ENCODE results near the gene ZBED2. TPM values are rescaled to one million over a fixed set of nuclear protein-coding genes. Genes with fewer than 3 reads are reported as not detected.

Gene ZBED2
- total RNA-seq, 1 experiment from 2014 or later: 0.69 TPM

- Histone ChIP-seq H3F3A (ENCODE audit: low read length, unreplicated experiment) (no peaks in the 10 kb centered on the region), H3K4me3 (ENCODE audit: low read length) (peak overlapping the region; percentile 28), H3K4me2 (ENCODE audit: low read length) (peak overlapping the region; percentile 71), H3K27me3 (ENCODE audit: low read length) (no peaks in the 10 kb centered on the region), H2AFZ (ENCODE audit: low read length) (no peak overlapping the region), H3K9ac (ENCODE audit: low read length) (no peak overlapping the region), H3K79me2 (ENCODE audit: low read length) (no peaks in the 10 kb centered on the region), H3K4me1 (ENCODE audit: insufficient read depth, low read length) (peaks cover 24% of the 10 kb centered on the region), H3K9me3 (ENCODE audit: low read length) (no peaks in the 10 kb centered on the region), H3K27ac (ENCODE audit: low read length) (peak overlapping the region; percentile 65), H3K36me3 (ENCODE audit: low read depth, low read length) (no peaks in the 10 kb centered on the region), H3K9me2 (replicated peaks; ENCODE audit: low read length) (no peaks in the 10 kb centered on the region), H4K20me1 (ENCODE audit: low read length) (no peaks in the 10 kb centered on the region)
- ATAC-seq: peak; percentile 97
- ChIA-PET CTCF (no interaction called here), POLR2A (ENCODE audit: unreplicated experiment) (no interaction called here)
- DNase-seq: peak; percentile 88
- intact Hi-C loops (cut with micrococcal nuclease): no loop called here
- TF ChIP-seq EZH2phosphoT487 (IDR thresholded peaks at IDR 0.05; ENCODE audit: borderline replicate concordance, low read length) (no peak), EZH2 (IDR thresholded peaks at IDR 0.05; ENCODE audit: low read length, unreplicated experiment) (no peak), CTCF (conservative IDR thresholded peaks at IDR 0.05; ENCODE audit: low read depth, low read length) (no peak)
- no TSS peak for BruUV-seq (replicated peaks)
These were observed 46.4 kb downstream of the ZBED2 start for GRCh38 chr3:111548756-111549155.

GRCh38 chr3:111548092-111548491, 47.1 kb downstream of the ZBED2 start:
- DNase-seq (peak; percentile 23), ATAC-seq (peak; percentile 58)
- no peak overlapping the region for H3K9ac ChIP-seq (ENCODE audit: low read length)
- POLR2A ChIA-PET (ENCODE audit: unreplicated experiment): no interaction called here
- no peaks in the 10 kb centered on the region for H3F3A ChIP-seq (ENCODE audit: low read length, unreplicated experiment)
- H3K9me2 ChIP-seq (replicated peaks; ENCODE audit: low read length): no peaks in the 10 kb centered on the region
- peaks cover 24% of the 10 kb centered on the region for H3K4me1 ChIP-seq (ENCODE audit: insufficient read depth, low read length)
- no TSS peak for BruUV-seq (replicated peaks)
- no peaks in the 10 kb centered on the region for H3K9me3 ChIP-seq (ENCODE audit: low read length)
- no peaks in the 10 kb centered on the region for H4K20me1 ChIP-seq (ENCODE audit: low read length)
- intact Hi-C loops (cut with micrococcal nuclease): no loop called here
- H3K79me2 ChIP-seq (ENCODE audit: low read length): no peaks in the 10 kb centered on the region
- 0 out of 2 replicates have a peak overlapping the region, but pooled peaks have one; percentile 2 for H3K4me3 ChIP-seq (ENCODE audit: low read length)
- TF ChIP-seq EZH2phosphoT487 (IDR thresholded peaks at IDR 0.05; ENCODE audit: borderline replicate concordance, low read length): no peak
- no peak for TF ChIP-seq EZH2 (IDR thresholded peaks at IDR 0.05; ENCODE audit: low read length, unreplicated experiment)
- no peak for TF ChIP-seq CTCF (conservative IDR thresholded peaks at IDR 0.05; ENCODE audit: low read depth, low read length)
- CTCF ChIA-PET: no interaction called here
- H3K36me3 ChIP-seq (ENCODE audit: low read depth, low read length): no peaks in the 10 kb centered on the region
- no peaks in the 10 kb centered on the region for H3K27me3 ChIP-seq (ENCODE audit: low read length)
- peak overlapping the region; percentile 65 for H3K27ac ChIP-seq (ENCODE audit: low read length)
- H2AFZ ChIP-seq (ENCODE audit: low read length): peak overlapping the region; percentile 34; the same call in 1 of the 2 replicates
- peak overlapping the region; percentile 71 for H3K4me2 ChIP-seq (ENCODE audit: low read length)

GRCh38 chr3:111547631-111548030, 47.5 kb downstream of the ZBED2 start:
- CTCF ChIA-PET: no interaction called here
- no peak overlapping the region for H3K9ac ChIP-seq (ENCODE audit: low read length)
- no peaks in the 10 kb centered on the region for H4K20me1 ChIP-seq (ENCODE audit: low read length)
- DNase-seq: no peak
- H3K27me3 ChIP-seq (ENCODE audit: low read length): no peaks in the 10 kb centered on the region
- POLR2A ChIA-PET (ENCODE audit: unreplicated experiment): no interaction called here
- intact Hi-C loops (cut with micrococcal nuclease): no loop called here
- TF ChIP-seq EZH2 (IDR thresholded peaks at IDR 0.05; ENCODE audit: low read length, unreplicated experiment) (no peak), EZH2phosphoT487 (IDR thresholded peaks at IDR 0.05; ENCODE audit: borderline replicate concordance, low read length) (no peak), CTCF (conservative IDR thresholded peaks at IDR 0.05; ENCODE audit: low read depth, low read length) (no peak)
- H3F3A ChIP-seq (ENCODE audit: low read length, unreplicated experiment): no peaks in the 10 kb centered on the region
- H3K4me1 ChIP-seq (ENCODE audit: insufficient read depth, low read length): peaks cover 24% of the 10 kb centered on the region
- H3K9me2 ChIP-seq (replicated peaks; ENCODE audit: low read length): no peaks in the 10 kb centered on the region
- peak overlapping the region; percentile 65; the same call in 1 of the 2 replicates for H3K27ac ChIP-seq (ENCODE audit: low read length)
- ATAC-seq: no peak
- H3K36me3 ChIP-seq (ENCODE audit: low read depth, low read length): no peaks in the 10 kb centered on the region
- no peak overlapping the region for H3K4me3 ChIP-seq (ENCODE audit: low read length)
- no peak overlapping the region for H3K4me2 ChIP-seq (ENCODE audit: low read length)
- no peaks in the 10 kb centered on the region for H3K9me3 ChIP-seq (ENCODE audit: low read length)
- peak overlapping the region; percentile 34; the same call in 1 of the 2 replicates for H2AFZ ChIP-seq (ENCODE audit: low read length)
- no TSS peak for BruUV-seq (replicated peaks)
- H3K79me2 ChIP-seq (ENCODE audit: low read length): no peaks in the 10 kb centered on the region
